ENCODE measurements around the gene EP400. TPM values are rescaled to one million over a fixed set of nuclear protein-coding genes. Genes with fewer than 3 reads are reported as not detected.

The EP400 gene
- total RNA-seq, 1 experiment from 2014 or later = 61.7 TPM

GRCh38 chr12:132056951-132057350, 107.2 kb downstream of the EP400 start:
- Histone ChIP-seq H3K79me2 (ENCODE audit: insufficient read depth, low read length) (no peaks in the 10 kb centered on the region), H3K79me1 (ENCODE audit: insufficient read depth, low read depth, low read length, poor library complexity, severe bottlenecking) (no peaks in the 10 kb centered on the region), H4K8ac (replicated peaks; ENCODE audit: insufficient read length, low read depth, low read length) (no peak overlapping the region), H3K4me1 (ENCODE audit: insufficient read depth, low read length) (no peaks in the 10 kb centered on the region), H3K14ac (ENCODE audit: insufficient read depth, low read length) (no peak overlapping the region), H3T11ph (ENCODE audit: low read length) (no peak overlapping the region), H2BK5ac (ENCODE audit: insufficient read length, low read length) (no peak overlapping the region), H3K18ac (ENCODE audit: insufficient read length, low read depth, low read length) (no peak overlapping the region), H4K20me1 (ENCODE audit: control insufficient read depth, insufficient read depth, insufficient read length) (no peaks in the 10 kb centered on the region), H2BK20ac (ENCODE audit: low read depth, low read length, poor library complexity, severe bottlenecking) (no peak overlapping the region), H3K23ac (ENCODE audit: insufficient read length, low read depth, low read length) (no peak overlapping the region), H3K4ac (ENCODE audit: low read depth, low read length) (no peak overlapping the region), H3K56ac (ENCODE audit: insufficient read length, low read depth, low read length) (no peak overlapping the region), H2BK12ac (ENCODE audit: insufficient read length, low read depth, low read length) (no peak overlapping the region), H3K9me3 (ENCODE audit: control insufficient read depth, low read depth, low read length) (no peaks in the 10 kb centered on the region), H2AFZ (ENCODE audit: low read length) (no peak overlapping the region), H2BK15ac (ENCODE audit: low read depth, low read length) (no peak overlapping the region), H3K9ac (ENCODE audit: extremely low read depth, insufficient read length, low read length) (no peak overlapping the region), H3K27ac (ENCODE audit: insufficient read length, low read depth, low read length) (no peak overlapping the region), H2AK5ac (ENCODE audit: insufficient read length, low read length) (no peak overlapping the region), H3K27me3 (ENCODE audit: insufficient read depth, low read length) (no peaks in the 10 kb centered on the region), H3K4me2 (ENCODE audit: insufficient read depth, insufficient read length, low read length) (no peak overlapping the region), H4K91ac (ENCODE audit: insufficient read length, low read depth, low read length) (no peak overlapping the region), H2BK120ac (ENCODE audit: low read depth, low read length, poor library complexity, severe bottlenecking) (no peak overlapping the region), H3K23me2 (ENCODE audit: insufficient read length, low read depth, low read length, poor library complexity, severe bottlenecking) (no peaks in the 10 kb centered on the region), H4K5ac (ENCODE audit: insufficient read length, low read depth, low read length) (no peak overlapping the region)
- WGBS (ENCODE audit: extremely low coverage, insufficient read length, low lambda C conversion rate) = no CpG with 5 or more reads among the region's 5 CpGs
- Mint-ChIP-seq H3K4me3 (no peak overlapping the region), H3K4me1 (no peaks in the 10 kb centered on the region), H3K27ac (no peak overlapping the region; a peak in 1 of 7 replicates), H3K36me3 (ENCODE audit: insufficient read depth in 1 of 3, low read depth in 3 of 3) (peaks cover 31 to 75% (median 67%) of the 10 kb centered on the region in 3 experiments), H3K9me3 (no peaks in the 10 kb centered on the region), H3K27me3 (ENCODE audit: low read depth) (no peaks in the 10 kb centered on the region)
- TF ChIP-seq CTCF (conservative IDR thresholded peaks at IDR 0.05) = no peak
- no peak for DNase-seq
